ENCODE measurements around the gene FGF11.

DNA sequence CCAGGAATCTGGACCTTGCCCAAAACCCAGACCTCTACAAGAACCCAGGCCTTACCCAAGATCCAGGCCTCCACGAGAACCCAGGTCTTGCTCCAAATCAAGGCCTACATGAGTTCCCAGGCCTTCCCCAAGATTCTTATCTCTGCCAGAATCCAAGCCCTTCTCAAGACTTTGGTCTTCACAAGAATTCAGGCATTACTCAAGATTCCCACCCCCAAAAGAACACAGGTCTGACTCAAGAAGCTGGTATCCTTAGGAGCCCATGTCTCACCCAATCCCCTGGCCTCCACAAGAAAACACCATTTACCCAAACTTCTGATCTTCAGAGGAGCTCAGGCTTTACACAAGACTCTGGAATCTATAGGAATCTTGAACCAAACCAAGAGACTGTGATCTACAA is 8.1 kb upstream of the FGF11 start:
- TF ChIP-seq, protein P1, sequence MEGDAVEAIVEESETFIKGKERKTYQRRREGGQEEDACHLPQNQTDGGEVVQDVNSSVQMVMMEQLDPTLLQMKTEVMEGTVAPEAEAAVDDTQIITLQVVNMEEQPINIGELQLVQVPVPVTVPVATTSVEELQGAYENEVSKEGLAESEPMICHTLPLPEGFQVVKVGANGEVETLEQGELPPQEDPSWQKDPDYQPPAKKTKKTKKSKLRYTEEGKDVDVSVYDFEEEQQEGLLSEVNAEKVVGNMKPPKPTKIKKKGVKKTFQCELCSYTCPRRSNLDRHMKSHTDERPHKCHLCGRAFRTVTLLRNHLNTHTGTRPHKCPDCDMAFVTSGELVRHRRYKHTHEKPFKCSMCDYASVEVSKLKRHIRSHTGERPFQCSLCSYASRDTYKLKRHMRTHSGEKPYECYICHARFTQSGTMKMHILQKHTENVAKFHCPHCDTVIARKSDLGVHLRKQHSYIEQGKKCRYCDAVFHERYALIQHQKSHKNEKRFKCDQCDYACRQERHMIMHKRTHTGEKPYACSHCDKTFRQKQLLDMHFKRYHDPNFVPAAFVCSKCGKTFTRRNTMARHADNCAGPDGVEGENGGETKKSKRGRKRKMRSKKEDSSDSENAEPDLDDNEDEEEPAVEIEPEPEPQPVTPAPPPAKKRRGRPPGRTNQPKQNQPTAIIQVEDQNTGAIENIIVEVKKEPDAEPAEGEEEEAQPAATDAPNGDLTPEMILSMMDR (IDR thresholded peaks at IDR 0.05), result no peak
- TF ChIP-seq TEAD4 (IDR thresholded peaks at IDR 0.05; ENCODE audit: borderline replicate concordance, insufficient read depth) (no peak), POLR2AphosphoS5 (IDR thresholded peaks at IDR 0.05; ENCODE audit: low read depth, low read length) (no peak), FOXM1 (IDR thresholded peaks at IDR 0.05; ENCODE audit: low read depth) (no peak), YY1 (IDR thresholded peaks at IDR 0.05; ENCODE audit: low read depth) (no peak), EP300 (IDR thresholded peaks at IDR 0.05; ENCODE audit: borderline replicate concordance in 1 of 2, low read depth in 1 of 2, low read length in 1 of 2) (no peak), SMC3 (IDR thresholded peaks at IDR 0.05; ENCODE audit: low read depth, low read length) (no peak), GATA2 (CRISPR knock-in tag; IDR thresholded peaks at IDR 0.05) (no peak), SIN3A (IDR thresholded peaks at IDR 0.05; ENCODE audit: borderline replicate concordance, low read depth, low read length) (no peak)
- TF ChIP-seq, protein P2, sequence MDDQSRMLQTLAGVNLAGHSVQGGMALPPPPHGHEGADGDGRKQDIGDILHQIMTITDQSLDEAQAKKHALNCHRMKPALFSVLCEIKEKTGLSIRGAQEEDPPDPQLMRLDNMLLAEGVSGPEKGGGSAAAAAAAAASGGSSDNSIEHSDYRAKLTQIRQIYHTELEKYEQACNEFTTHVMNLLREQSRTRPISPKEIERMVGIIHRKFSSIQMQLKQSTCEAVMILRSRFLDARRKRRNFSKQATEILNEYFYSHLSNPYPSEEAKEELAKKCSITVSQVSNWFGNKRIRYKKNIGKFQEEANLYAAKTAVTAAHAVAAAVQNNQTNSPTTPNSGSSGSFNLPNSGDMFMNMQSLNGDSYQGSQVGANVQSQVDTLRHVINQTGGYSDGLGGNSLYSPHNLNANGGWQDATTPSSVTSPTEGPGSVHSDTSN (IDR thresholded peaks at IDR 0.05), result no peak
- TF ChIP-seq, protein P3, sequence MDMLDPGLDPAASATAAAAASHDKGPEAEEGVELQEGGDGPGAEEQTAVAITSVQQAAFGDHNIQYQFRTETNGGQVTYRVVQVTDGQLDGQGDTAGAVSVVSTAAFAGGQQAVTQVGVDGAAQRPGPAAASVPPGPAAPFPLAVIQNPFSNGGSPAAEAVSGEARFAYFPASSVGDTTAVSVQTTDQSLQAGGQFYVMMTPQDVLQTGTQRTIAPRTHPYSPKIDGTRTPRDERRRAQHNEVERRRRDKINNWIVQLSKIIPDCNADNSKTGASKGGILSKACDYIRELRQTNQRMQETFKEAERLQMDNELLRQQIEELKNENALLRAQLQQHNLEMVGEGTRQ (IDR thresholded peaks at IDR 0.05; ENCODE audit: borderline replicate concordance, low read depth, low read length), result no peak
- TF ChIP-seq, protein P4, sequence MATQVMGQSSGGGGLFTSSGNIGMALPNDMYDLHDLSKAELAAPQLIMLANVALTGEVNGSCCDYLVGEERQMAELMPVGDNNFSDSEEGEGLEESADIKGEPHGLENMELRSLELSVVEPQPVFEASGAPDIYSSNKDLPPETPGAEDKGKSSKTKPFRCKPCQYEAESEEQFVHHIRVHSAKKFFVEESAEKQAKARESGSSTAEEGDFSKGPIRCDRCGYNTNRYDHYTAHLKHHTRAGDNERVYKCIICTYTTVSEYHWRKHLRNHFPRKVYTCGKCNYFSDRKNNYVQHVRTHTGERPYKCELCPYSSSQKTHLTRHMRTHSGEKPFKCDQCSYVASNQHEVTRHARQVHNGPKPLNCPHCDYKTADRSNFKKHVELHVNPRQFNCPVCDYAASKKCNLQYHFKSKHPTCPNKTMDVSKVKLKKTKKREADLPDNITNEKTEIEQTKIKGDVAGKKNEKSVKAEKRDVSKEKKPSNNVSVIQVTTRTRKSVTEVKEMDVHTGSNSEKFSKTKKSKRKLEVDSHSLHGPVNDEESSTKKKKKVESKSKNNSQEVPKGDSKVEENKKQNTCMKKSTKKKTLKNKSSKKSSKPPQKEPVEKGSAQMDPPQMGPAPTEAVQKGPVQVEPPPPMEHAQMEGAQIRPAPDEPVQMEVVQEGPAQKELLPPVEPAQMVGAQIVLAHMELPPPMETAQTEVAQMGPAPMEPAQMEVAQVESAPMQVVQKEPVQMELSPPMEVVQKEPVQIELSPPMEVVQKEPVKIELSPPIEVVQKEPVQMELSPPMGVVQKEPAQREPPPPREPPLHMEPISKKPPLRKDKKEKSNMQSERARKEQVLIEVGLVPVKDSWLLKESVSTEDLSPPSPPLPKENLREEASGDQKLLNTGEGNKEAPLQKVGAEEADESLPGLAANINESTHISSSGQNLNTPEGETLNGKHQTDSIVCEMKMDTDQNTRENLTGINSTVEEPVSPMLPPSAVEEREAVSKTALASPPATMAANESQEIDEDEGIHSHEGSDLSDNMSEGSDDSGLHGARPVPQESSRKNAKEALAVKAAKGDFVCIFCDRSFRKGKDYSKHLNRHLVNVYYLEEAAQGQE (IDR thresholded peaks at IDR 0.05; ENCODE audit: low read depth, low read length), result no peak
- TF ChIP-seq, protein P5, sequence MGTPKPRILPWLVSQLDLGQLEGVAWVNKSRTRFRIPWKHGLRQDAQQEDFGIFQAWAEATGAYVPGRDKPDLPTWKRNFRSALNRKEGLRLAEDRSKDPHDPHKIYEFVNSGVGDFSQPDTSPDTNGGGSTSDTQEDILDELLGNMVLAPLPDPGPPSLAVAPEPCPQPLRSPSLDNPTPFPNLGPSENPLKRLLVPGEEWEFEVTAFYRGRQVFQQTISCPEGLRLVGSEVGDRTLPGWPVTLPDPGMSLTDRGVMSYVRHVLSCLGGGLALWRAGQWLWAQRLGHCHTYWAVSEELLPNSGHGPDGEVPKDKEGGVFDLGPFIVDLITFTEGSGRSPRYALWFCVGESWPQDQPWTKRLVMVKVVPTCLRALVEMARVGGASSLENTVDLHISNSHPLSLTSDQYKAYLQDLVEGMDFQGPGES (IDR thresholded peaks at IDR 0.05; ENCODE audit: low read depth, low read length), result no peak
- TF ChIP-seq, protein P6, sequence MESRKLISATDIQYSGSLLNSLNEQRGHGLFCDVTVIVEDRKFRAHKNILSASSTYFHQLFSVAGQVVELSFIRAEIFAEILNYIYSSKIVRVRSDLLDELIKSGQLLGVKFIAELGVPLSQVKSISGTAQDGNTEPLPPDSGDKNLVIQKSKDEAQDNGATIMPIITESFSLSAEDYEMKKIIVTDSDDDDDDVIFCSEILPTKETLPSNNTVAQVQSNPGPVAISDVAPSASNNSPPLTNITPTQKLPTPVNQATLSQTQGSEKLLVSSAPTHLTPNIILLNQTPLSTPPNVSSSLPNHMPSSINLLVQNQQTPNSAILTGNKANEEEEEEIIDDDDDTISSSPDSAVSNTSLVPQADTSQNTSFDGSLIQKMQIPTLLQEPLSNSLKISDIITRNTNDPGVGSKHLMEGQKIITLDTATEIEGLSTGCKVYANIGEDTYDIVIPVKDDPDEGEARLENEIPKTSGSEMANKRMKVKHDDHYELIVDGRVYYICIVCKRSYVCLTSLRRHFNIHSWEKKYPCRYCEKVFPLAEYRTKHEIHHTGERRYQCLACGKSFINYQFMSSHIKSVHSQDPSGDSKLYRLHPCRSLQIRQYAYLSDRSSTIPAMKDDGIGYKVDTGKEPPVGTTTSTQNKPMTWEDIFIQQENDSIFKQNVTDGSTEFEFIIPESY (IDR thresholded peaks at IDR 0.05; ENCODE audit: borderline replicate concordance, low read depth), result no peak

All from SK-N-SH (cell line).